GM19372 (cell line): Measurements from ENCODE around the gene CPLX1.
"Not testable (repeated sequence)": the region's sequence is repeated elsewhere in the genome, so short reads cannot be mapped to it uniquely, and the experiment has no call there.

Experiments used
- ATAC-seq: cut with Tn5 transposase; IDR thresholded peaks from one replicate; pipeline ENCODE4 v1.9.1; 2021; ENCODE audit warnings: mild to moderate bottlenecking, low read depth, moderate library complexity; ENCODE audit not compliant: unreplicated experiment

CPLX1 gene

GRCh38 chr4:781493-782216 is 44.3 kb downstream of the CPLX1 start:
- peak; percentile 92 for ATAC-seq

GRCh38 chr4:780716-781492 is 45.0 kb downstream of the CPLX1 start:
- ATAC-seq = peak; percentile 2

- not testable (repeated sequence) for ATAC-seq
Observed at GRCh38 chr4:780255-780654, 45.7 kb downstream of the CPLX1 start.

DNA sequence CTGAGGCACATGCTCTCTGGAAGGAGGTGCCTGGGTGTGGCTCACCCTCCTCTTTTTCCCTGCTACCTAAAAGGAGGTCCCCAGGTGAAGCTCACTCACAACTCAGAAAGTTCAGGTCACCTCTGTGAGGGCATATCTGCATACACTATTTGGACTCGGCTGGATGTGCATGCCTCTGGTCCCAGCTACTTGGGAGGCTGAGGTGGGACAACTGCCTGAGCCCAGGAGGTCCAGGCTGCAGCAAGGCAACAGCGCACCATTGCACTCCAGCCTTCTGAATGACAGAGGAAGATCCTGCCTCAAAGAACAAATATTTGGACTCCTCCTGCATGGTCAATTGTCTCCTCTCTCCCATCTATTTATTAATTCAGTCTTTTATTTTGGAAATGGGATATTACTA is 46.4 kb downstream of the CPLX1 start:
- ATAC-seq = no peak

GRCh38 chr4:777520-778262 is 48.2 kb downstream of the CPLX1 start:
- no peak for ATAC-seq

DNA sequence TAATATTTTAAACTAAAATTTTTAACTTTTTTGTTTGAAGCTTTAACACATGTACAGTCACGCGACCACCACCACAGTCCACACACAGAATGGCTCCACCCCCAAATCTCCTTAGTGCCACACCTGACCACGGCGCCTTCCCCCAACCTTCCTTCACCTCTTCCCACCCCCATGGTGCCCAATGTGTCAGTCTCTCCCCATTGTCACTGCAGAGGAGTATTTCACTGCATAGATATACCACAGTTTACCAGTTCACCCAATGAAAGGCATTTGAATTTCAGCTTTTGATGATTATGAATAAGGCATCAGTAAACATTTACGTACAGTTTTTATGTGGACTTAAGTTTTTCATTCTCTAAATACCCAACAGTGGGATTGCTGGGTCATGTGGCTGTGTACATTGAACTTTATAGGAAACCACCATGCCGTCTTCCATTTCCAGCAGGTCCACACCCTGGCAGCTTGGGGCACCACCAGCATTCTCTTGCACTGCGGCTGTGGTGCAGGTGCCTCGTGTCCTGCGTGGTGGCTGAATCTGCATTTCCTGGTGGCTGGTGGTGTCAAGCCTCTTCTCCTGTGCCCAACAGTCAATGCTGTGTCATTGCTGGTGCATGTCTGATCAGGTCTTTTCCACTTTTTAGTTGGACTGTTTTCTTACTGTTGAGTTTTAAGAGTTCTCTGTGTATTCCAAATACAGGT is 49.0 kb downstream of the CPLX1 start:
- ATAC-seq = no peak

GRCh38 chr4:775485-775884 is 50.4 kb downstream of the CPLX1 start:
- ATAC-seq = not testable (repeated sequence)

GRCh38 chr4:774419-775092 is 51.4 kb downstream of the CPLX1 start:
- not testable (repeated sequence) for ATAC-seq

DNA sequence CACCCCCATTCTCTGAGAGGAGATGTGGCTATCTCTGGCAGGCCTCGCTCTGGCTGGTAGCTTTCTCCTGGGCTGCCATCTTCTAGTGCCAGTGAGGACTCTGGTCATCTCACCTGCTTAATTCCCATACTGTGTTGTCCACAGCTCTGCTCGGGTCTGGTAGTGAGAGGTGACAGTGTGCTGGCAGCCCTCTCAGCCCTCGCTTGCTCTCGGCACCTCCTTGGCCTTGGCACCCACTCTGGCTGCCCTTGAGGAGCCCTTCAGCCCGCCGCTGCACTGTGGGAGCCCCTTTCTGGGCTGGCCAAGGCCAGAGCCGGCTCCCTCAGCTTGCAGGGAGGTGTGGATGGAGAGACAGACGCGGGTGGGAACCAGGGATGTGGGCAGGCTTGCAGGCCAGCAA is 52.7 kb downstream of the CPLX1 start:
- ATAC-seq = no peak

DNA sequence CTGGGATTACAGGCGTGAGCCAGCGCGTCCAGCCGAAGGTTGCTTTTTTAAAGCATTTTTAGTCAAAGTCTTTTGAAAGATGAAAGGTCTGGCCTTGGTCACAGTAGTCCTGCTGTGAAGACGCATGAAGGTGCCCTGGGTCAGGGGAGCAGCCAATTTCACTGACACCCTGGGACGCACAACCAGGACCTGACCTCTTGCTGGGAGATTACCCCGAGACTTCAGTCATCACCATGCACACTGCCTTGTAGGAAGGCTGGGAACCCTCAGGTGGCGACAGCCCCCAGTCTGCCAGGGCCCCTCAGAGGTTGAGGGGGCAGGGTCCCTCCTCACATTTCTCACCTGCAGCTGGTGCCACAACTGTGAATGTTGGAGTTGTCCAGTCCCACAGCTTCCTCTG is 53.2 kb downstream of the CPLX1 start:
- no peak for ATAC-seq

DNA sequence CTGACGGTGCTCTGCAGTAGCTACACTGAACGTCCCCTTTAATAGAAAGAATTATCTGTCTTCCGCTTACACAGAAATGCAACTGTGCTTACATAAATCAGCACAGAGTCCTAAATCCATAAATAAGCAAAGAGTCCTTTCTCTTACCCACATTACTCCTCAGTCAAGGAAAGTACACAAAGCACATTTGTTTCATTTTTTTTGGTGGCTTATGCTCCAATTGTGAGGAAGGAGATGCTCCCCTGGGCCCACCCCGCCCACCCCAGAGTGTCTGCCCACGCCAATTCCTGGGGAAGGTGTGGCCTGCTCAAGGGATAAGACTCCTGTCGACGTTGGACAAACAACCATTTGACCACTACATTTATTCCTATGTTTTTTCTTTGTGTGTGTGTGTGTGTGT is 53.8 kb downstream of the CPLX1 start:
- ATAC-seq = no peak

- no peak for ATAC-seq
Observed at GRCh38 chr4:771464-771863, 54.5 kb downstream of the CPLX1 start.

DNA sequence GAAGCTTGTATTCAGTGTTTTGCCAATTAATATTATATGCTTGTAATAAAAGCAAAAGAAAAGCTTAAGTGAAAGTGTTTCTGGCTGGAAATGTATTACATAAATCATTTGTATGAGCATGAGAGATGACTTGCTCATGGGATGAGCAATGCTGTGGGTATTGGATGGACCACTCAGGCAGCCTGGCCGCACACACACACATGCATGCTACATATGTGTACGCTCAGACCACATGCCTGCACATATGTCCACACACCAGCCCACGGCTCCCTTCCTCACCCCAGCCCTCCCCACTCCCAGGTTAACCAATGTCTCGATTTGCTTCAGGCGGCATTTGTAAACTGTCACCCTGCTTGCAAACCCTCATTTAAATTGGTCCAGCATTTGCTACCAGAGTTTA is 55.9 kb downstream of the CPLX1 start:
- no peak for ATAC-seq

GRCh38 chr4:769511-769910 is 56.4 kb downstream of the CPLX1 start:
- no peak for ATAC-seq

- no peak for ATAC-seq
Observed at GRCh38 chr4:768995-769394, 56.9 kb downstream of the CPLX1 start.

DNA sequence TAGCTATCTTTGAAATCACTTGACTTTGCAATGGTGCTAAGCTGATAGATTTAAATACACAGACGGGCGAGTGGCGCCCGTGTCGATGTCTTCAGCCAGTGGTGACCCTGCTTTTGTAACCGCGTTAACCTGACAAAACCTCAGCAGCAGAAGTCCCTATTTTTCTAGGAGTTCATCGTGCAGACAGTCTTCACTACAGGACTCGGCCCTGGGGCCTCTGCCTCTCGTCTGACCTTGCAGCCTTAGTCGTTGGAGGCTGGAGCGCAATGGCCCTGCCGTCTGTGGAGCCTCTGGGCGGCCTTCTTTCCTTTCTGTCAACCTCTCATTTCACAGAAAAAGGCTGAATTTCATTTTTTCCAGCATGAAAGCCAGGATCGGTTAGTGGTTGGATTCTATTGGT is 57.9 kb downstream of the CPLX1 start:
- ATAC-seq = no peak

- ATAC-seq = no peak
Observed at GRCh38 chr4:766559-767283, 59.2 kb downstream of the CPLX1 start.

DNA sequence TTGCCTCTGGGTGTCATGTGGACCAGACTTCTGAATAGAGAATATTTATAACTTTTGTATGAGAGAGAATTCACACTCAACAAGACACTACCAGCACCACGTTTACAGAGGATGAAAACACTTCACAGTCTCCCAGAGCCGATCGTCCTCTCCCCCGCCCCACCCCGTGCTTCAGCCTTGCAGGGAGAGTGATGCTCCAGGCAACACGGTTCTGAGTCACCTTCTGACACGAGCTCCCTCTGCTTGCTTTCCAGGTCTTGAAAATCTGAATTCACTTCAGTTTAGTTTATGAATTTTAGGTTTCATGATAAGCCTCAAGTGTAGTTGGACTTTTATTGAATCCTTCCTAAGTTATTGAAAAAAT is 59.8 kb downstream of the CPLX1 start:
- no peak for ATAC-seq

- no peak for ATAC-seq
Observed at GRCh38 chr4:764405-765169, 61.3 kb downstream of the CPLX1 start.
